H1 (cell line): Measurements from ENCODE around the gene BSND. TPM values are rescaled to one million over a fixed set of nuclear protein-coding genes. Genes with fewer than 3 reads are reported as not detected.
A peak's percentile ranks its signal among the peaks of the same experiment; 100 is the strongest.

Source experiments
- CTCF ChIA-PET: fragments of 300-600 bp; sonication (Branson Sonifier 250); formaldehyde crosslinking; loops from one replicate; lab custom pipeline; 2021; ENCODE audit not compliant: partially characterized antibody; lab: Charles Lee
- POLR2A ChIA-PET: fragments of 300-600 bp; sonication (Branson Sonifier 250); formaldehyde crosslinking; loops from one replicate; lab custom pipeline; 2021; ENCODE audit warnings: inconsistent platforms; ENCODE audit not compliant: partially characterized antibody; lab: Charles Lee
- DNase-seq, 2 experiments: peaks; one replicate each; pipeline versions ENCODE4 v3.0.0 to v3.0.0-alpha.2; 2010 to 2022; ENCODE audit warnings: low spot score in 2 of 2, low read depth in 1 of 2, mixed read lengths in 1 of 2
- FAIRE-seq: peaks from 2 replicates; lab custom pipeline; 2011; peaks lifted over from hg19 to GRCh38; lab: Jason Lieb, UNC
- H2AFZ ChIP-seq: 2 replicates; pipeline ENCODE4 v1.8.1; 2012; ENCODE audit warnings: low read length, inconsistent platforms
- H2AK5ac ChIP-seq: 2 replicates; pipeline ENCODE4 v1.6.1; 2013; ENCODE audit warnings: low read depth, low read length
- H2BK120ac ChIP-seq: replicated peaks from 2 replicates; pipeline ENCODE3; 2013; ENCODE audit warnings: low read depth, low read length, inconsistent platforms
- H2BK12ac ChIP-seq: 2 replicates; pipeline ENCODE4 v1.6.1; 2013; ENCODE audit warnings: low read depth, low read length
- H2BK15ac ChIP-seq: 2 replicates; pipeline ENCODE4 v1.6.1; 2013; ENCODE audit warnings: low read length
- H2BK20ac ChIP-seq: 2 replicates; pipeline ENCODE4 v1.6.1; 2013; ENCODE audit warnings: low read length
- H2BK5ac ChIP-seq: 2 replicates; pipeline ENCODE4 v1.6.1; 2013; ENCODE audit warnings: low read depth, low read length
- H3K14ac ChIP-seq: 2 replicates; pipeline ENCODE4 v1.6.1; 2013; ENCODE audit warnings: inconsistent platforms; ENCODE audit not compliant: insufficient read length
- H3K18ac ChIP-seq: 2 replicates; pipeline ENCODE4 v1.6.1; 2013; ENCODE audit warnings: low read length; ENCODE audit errors: extremely low read depth
- H3K23ac ChIP-seq: 2 replicates; pipeline ENCODE4 v1.6.1; 2013; ENCODE audit warnings: inconsistent platforms; ENCODE audit not compliant: insufficient read length
- H3K23me2 ChIP-seq: 2 replicates; pipeline ENCODE4 v1.6.1; 2013; ENCODE audit warnings: low read depth, low read length
- H3K27ac ChIP-seq: 2 replicates; pipeline ENCODE4 v1.6.1; 2011; ENCODE audit warnings: low read depth, low read length, inconsistent platforms
- H3K27me3 ChIP-seq, 4 experiments: replicated peaks in 1 of 4; 1 replicate in 1 of 4; 2 replicates in 3 of 4; pipeline versions ENCODE4 v1.6.1 to v1.8.1; 2011 to 2013; ENCODE audit warnings: low read length in 3 of 4, mild to moderate bottlenecking in 3 of 4, inconsistent platforms in 2 of 4, mixed read lengths in 2 of 4, moderate library complexity in 1 of 4; ENCODE audit not compliant: control insufficient read depth in 3 of 4, insufficient read depth in 3 of 4; ENCODE audit errors: extremely low read depth in 1 of 4
- H3K36me3 ChIP-seq, 4 experiments: 2 replicates each; pipeline versions ENCODE4 v1.6.1 to v1.8.1; 2011 to 2013; ENCODE audit warnings: mild to moderate bottlenecking in 4 of 4, low read length in 3 of 4, moderate library complexity in 2 of 4, control low read depth in 1 of 4, inconsistent platforms in 1 of 4; ENCODE audit not compliant: insufficient read depth in 4 of 4, control insufficient read depth in 2 of 4
- H3K4ac ChIP-seq: replicated peaks from 2 replicates; pipeline ENCODE3; 2013; ENCODE audit warnings: low read length, low read depth, mixed read lengths, inconsistent platforms; ENCODE audit not compliant: insufficient read length
- H3K4me1 ChIP-seq, 4 experiments: replicated peaks in 1 of 4; 1 replicate in 1 of 4; 2 replicates in 3 of 4; pipeline versions ENCODE4 v1.6.1 to v1.8.1; 2011 to 2013; ENCODE audit warnings: low read length in 3 of 4, inconsistent platforms in 2 of 4, mixed read lengths in 1 of 4; ENCODE audit not compliant: insufficient read depth in 4 of 4, control insufficient read depth in 3 of 4
- H3K4me2 ChIP-seq, 2 experiments: 2 replicates each; pipeline versions ENCODE4 v1.6.1 to v1.8.1; 2011 to 2013; ENCODE audit warnings: low read depth in 2 of 2, low read length in 2 of 2, control low read depth in 1 of 2, inconsistent platforms in 1 of 2, mild to moderate bottlenecking in 1 of 2; ENCODE audit not compliant: insufficient read depth in 1 of 2
- H3K4me3 ChIP-seq, 4 experiments: fragments of 200-600, 300-600 bp in 1 of 4; sonication (generic), shearing (Covaris generic), sonication (Bioruptor Twin) in 1 of 4; 2 replicates each; pipeline versions ENCODE4 v1.5.1 to v1.8.1; 2011 to 2016; ENCODE audit warnings: low read length in 4 of 4, low read depth in 3 of 4, control low read depth in 2 of 4, inconsistent platforms in 2 of 4, mild to moderate bottlenecking in 2 of 4, mixed read lengths in 1 of 4, moderate library complexity in 1 of 4; ENCODE audit not compliant: insufficient read depth in 2 of 4; ENCODE audit errors: extremely low read depth in 1 of 4
- H3K56ac ChIP-seq: replicated peaks from 2 replicates; pipeline ENCODE3; 2013; ENCODE audit warnings: low read depth, mild to moderate bottlenecking, mixed read lengths, low read length, inconsistent platforms; ENCODE audit not compliant: insufficient read length
- H3K79me1 ChIP-seq: 2 replicates; pipeline ENCODE4 v1.6.1; 2013; ENCODE audit warnings: low read depth, low read length, control low read depth
- H3K79me2 ChIP-seq, 2 experiments: 2 replicates each; pipeline versions ENCODE4 v1.6.1 to v1.8.1; 2012 to 2013; ENCODE audit warnings: low read length in 2 of 2, mild to moderate bottlenecking in 2 of 2, inconsistent platforms in 1 of 2; ENCODE audit not compliant: insufficient read depth in 2 of 2, control insufficient read depth in 1 of 2
- H3K9ac ChIP-seq, 4 experiments: replicated peaks in 1 of 4; 1 replicate in 1 of 4; 2 replicates in 3 of 4; pipeline versions ENCODE4 v1.6.1 to v1.8.1; 2011 to 2013; ENCODE audit warnings: low read depth in 3 of 4, low read length in 3 of 4, control low read depth in 2 of 4, mild to moderate bottlenecking in 2 of 4, moderate library complexity in 2 of 4, inconsistent platforms in 1 of 4; ENCODE audit errors: extremely low read depth in 1 of 4
- H3K9me3 ChIP-seq, 2 experiments: 2 replicates each; pipeline versions ENCODE4 v1.6.1 to v1.8.1; 2012 to 2013; ENCODE audit warnings: mild to moderate bottlenecking in 2 of 2, moderate library complexity in 2 of 2, control low read depth in 1 of 2, inconsistent platforms in 1 of 2, low read depth in 1 of 2, low read length in 1 of 2, mixed read lengths in 1 of 2; ENCODE audit not compliant: insufficient read depth in 2 of 2
- H4K20me1 ChIP-seq, 2 experiments: replicated peaks in 1 of 2; 2 replicates each; pipeline versions ENCODE3 to v1.8.1; 2011 to 2013; ENCODE audit warnings: inconsistent platforms in 2 of 2, low read length in 2 of 2, mild to moderate bottlenecking in 1 of 2; ENCODE audit not compliant: insufficient read depth in 2 of 2, control insufficient read depth in 1 of 2
- H4K5ac ChIP-seq: 2 replicates; pipeline ENCODE4 v1.6.1; 2013; ENCODE audit warnings: low read length, low read depth, mixed read lengths, inconsistent platforms; ENCODE audit not compliant: insufficient read length
- H4K8ac ChIP-seq: 2 replicates; pipeline ENCODE4 v1.8.0; 2013; ENCODE audit warnings: mild to moderate bottlenecking, moderate library complexity, low read length, inconsistent platforms; ENCODE audit not compliant: insufficient read depth; ENCODE audit errors: extremely low read depth
- H4K91ac ChIP-seq: replicated peaks from 2 replicates; pipeline ENCODE3; 2013; ENCODE audit warnings: low read length, mixed read lengths, inconsistent platforms; ENCODE audit not compliant: insufficient read length
- CEBPB ChIP-seq: IDR thresholded peaks from 2 replicates; pipeline ENCODE4 v1.6.1; 2012; ENCODE audit warnings: low read depth, low read length
- HDAC2 ChIP-seq, 2 experiments: fragments of 300-600 bp in 1 of 2; sonication (generic) in 1 of 2; IDR thresholded peaks; 2 replicates each; pipeline ENCODE4 v1.6.1; 2011 to 2012; ENCODE audit warnings: low read depth in 2 of 2, low read length in 2 of 2, mild to moderate bottlenecking in 2 of 2, moderate library complexity in 2 of 2, borderline replicate concordance in 1 of 2, inconsistent platforms in 1 of 2
- WGBS, 2 experiments: shearing (Covaris generic) in 1 of 2; methylation state at CpG; one replicate each; pipeline versions ENCODE4 v1.1.6 to v1.1.7; 2013 to 2015; ENCODE audit warnings: low lambda C conversion rate in 2 of 2, mixed read lengths in 2 of 2, inconsistent platforms in 1 of 2, low coverage in 1 of 2, missing lambda C conversion rate in 1 of 2; ENCODE audit not compliant: insufficient replicate concordance in 2 of 2, insufficient coverage in 1 of 2, insufficient read length in 1 of 2; ENCODE audit errors: extremely low coverage in 1 of 2, missing lambda C conversion rate in 1 of 2; 5-methylcytosine and 5-hydroxymethylcytosine counted together
- polyA plus RNA-seq, 7 experiments: library from polyadenylated mRNA; depleted of rRNA in 3 of 7; stranded (reverse) in 5 of 7; unstranded in 2 of 7; fragments of >200 nt in 5 of 7; fragments of 200-250 nt in 2 of 7; gene quantifications; 1 replicate in 5 of 7; 2 replicates in 1 of 7; 4 replicates in 1 of 7; pipeline versions ENCODE4 v1.2.1 to v1.2.3, GENCODE V29; 2011 to 2013; ENCODE audit warnings: missing spikeins in 2 of 7, mixed read lengths in 2 of 7
- total RNA-seq: library from RNA; stranded (reverse); fragmentation: NEBNext Ultra II Directional; extraction: Animal tissue kit (Norgen Biotek cat#: 25700); gene quantifications from 2 replicates; pipeline ENCODE4 v1.2.1, GENCODE V29; 2021
- TF ChIP-seq, protein P1 (sequence below): IDR thresholded peaks from 2 replicates; pipeline ENCODE4 v1.6.1; 2012; ENCODE audit warnings: inconsistent platforms
- TF ChIP-seq, protein P2 (sequence below): IDR thresholded peaks from 2 replicates; pipeline ENCODE4 v1.6.1; 2012; ENCODE audit warnings: inconsistent platforms

The BSND gene
- total and polyA plus RNA-seq, 2 of the 8 experiments (the other 6 are each of a cell fraction or from before 2014, with no cell fraction given), result 0.43 to 0.68 TPM

DNA sequence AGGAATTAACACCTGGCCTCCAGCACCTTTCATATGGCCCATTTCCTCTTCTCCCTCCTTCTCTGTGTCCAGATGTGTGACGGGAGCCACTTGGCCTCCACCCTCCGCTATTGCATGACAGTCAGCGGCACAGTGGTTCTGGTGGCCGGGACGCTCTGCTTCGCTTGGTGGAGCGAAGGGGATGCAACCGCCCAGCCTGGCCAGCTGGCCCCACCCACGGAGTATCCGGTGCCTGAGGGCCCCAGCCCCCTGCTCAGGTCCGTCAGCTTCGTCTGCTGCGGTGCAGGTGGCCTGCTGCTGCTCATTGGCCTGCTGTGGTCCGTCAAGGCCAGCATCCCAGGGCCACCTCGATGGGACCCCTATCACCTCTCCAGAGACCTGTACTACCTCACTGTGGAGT lies 12.7 kb upstream of the BSND start:
- CTCF ChIA-PET, result interaction anchor here (0.8 to 18.4 kb wide), 4 partner anchors 11 to 40 kb away, joined by 3 to 436 read pairs (median 37); partner anchors contain the start of gene BSND
- no peak overlapping the region for H4K8ac ChIP-seq
- no peaks in the 10 kb centered on the region for H3K79me2 ChIP-seq
- H3K4me3 ChIP-seq, result no peak overlapping the region
- peak overlapping the region; percentile 40; the same call in 1 of the 2 replicates for H2BK15ac ChIP-seq
- no peaks in the 10 kb centered on the region for H4K20me1 ChIP-seq
- no peak for FAIRE-seq
- no peaks in the 10 kb centered on the region for H3K36me3 ChIP-seq
- peaks cover 0 to 5% (median 2%) of the 10 kb centered on the region in 4 experiments; a peak in 3 of 7 replicates for H3K27me3 ChIP-seq
- DNase-seq, result no peak
- H3K18ac ChIP-seq, result no peak overlapping the region
- POLR2A ChIA-PET, result no interaction called here
- no peak overlapping the region for H2BK20ac ChIP-seq
- TF ChIP-seq CEBPB (no peak), HDAC2 (IDR thresholded peaks at IDR 0.05; ENCODE audit: borderline replicate concordance in 1 of 2, low read depth in 2 of 2, low read length in 2 of 2) (no peak)
- TF ChIP-seq, protein P1, sequence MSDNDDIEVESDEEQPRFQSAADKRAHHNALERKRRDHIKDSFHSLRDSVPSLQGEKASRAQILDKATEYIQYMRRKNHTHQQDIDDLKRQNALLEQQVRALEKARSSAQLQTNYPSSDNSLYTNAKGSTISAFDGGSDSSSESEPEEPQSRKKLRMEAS, result peak; percentile 80
- TF ChIP-seq, protein P2, sequence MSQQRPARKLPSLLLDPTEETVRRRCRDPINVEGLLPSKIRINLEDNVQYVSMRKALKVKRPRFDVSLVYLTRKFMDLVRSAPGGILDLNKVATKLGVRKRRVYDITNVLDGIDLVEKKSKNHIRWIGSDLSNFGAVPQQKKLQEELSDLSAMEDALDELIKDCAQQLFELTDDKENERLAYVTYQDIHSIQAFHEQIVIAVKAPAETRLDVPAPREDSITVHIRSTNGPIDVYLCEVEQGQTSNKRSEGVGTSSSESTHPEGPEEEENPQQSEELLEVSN, result peak; percentile 55; the same call in 1 of the 2 replicates
- peaks cover 0 to 4% (median 3%) of the 10 kb centered on the region in 4 experiments; a peak in 3 of 7 replicates for H3K4me1 ChIP-seq
- no peak overlapping the region for H3K14ac ChIP-seq
- H2BK5ac ChIP-seq, result no peak overlapping the region
- H2BK120ac ChIP-seq, result no peak overlapping the region
- no peak overlapping the region for H3K4ac ChIP-seq
- H3K56ac ChIP-seq, result no peak overlapping the region
- no peak overlapping the region for H2BK12ac ChIP-seq
- no peak overlapping the region for H3K4me2 ChIP-seq
- no peak overlapping the region for H3K23ac ChIP-seq
- H2AFZ ChIP-seq, result no peak overlapping the region
- 83% methylated on average over 14 of the region's 15 CpGs; no CpG with 5 or more reads in 1 of the 2 experiments for WGBS, 2 experiments
- no peaks in the 10 kb centered on the region; the same call in 1 of the 2 replicates for H3K23me2 ChIP-seq
- no peak overlapping the region for H4K5ac ChIP-seq
- H3K79me1 ChIP-seq, result no peaks in the 10 kb centered on the region
- no peaks in the 10 kb centered on the region for H3K9me3 ChIP-seq
- H3K27ac ChIP-seq, result no peak overlapping the region
- no peak overlapping the region for H4K91ac ChIP-seq
- H2AK5ac ChIP-seq, result no peak overlapping the region
- no peak overlapping the region for H3K9ac ChIP-seq
